PFSK-1 (cell line): ENCODE results near the gene SRGAP3.

Experiments used
- FOXP2 ChIP-seq: optimal IDR thresholded peaks from 2 replicates; pipeline ENCODE3; 2011; ENCODE audit warnings: borderline replicate concordance, control low read depth, inconsistent platforms; ENCODE audit not compliant: insufficient read depth; ENCODE audit errors: extremely low read length, extremely low read depth
- POLR2AphosphoS5 ChIP-seq: IDR thresholded peaks from 2 replicates; pipeline ENCODE4 v1.6.1; 2012; ENCODE audit warnings: low read depth, mild to moderate bottlenecking, control low read depth, low read length, moderate library complexity
- REST ChIP-seq, 2 experiments: IDR thresholded peaks; 2 replicates each; pipeline versions ENCODE4 v1.6.1 to v1.8.0; 2011 to 2012; ENCODE audit warnings: low read depth in 2 of 2, low read length in 2 of 2, control low read depth in 1 of 2, inconsistent platforms in 1 of 2, mild to moderate bottlenecking in 1 of 2, moderate library complexity in 1 of 2; ENCODE audit not compliant: insufficient read depth in 1 of 2
- SIN3A ChIP-seq: IDR thresholded peaks from 2 replicates; pipeline ENCODE4 v1.6.1; 2012; ENCODE audit warnings: mild to moderate bottlenecking, low read length, moderate library complexity, borderline replicate concordance; ENCODE audit not compliant: insufficient read depth
- TAF1 ChIP-seq: IDR thresholded peaks from 2 replicates; pipeline ENCODE4 v1.6.1; 2012; ENCODE audit warnings: low read length, control low read depth, borderline replicate concordance; ENCODE audit not compliant: insufficient read depth

DNA sequence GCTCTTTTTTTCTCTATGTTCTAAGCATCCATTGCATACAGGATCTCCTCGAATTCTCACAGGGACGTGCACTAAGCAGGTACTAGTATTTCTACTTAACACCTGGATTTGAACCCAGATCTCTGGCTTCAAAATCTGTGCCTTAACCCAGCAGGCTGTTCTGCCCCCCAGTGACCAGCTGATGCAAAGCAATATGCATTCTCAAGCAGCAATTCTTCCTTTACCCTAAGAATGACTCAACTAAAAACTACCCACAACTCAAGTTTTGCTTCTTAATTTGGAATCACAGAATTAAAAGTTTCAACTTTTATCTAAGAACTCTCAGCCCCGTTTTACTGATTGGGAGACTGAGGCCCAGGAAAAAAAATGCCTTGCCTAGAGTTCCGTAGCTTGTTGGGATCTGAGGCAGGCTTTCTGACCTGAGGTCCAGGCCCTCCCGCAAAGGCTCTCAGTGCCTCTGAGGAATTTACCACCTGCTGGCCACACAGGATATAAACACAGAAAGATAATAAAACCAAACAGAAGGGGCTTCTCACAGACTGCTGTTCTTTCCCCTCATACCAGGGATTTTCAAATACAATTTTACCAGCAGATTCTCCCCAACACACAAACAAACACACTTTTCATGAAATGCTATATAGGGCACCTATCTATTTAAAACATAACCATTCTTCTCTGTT, 170.7 kb downstream of the SRGAP3 start:
- TF ChIP-seq POLR2AphosphoS5 = no peak
- no peak for TF ChIP-seq FOXP2
- no peak for TF ChIP-seq SIN3A
- TF ChIP-seq TAF1 = no peak
- no peak for TF ChIP-seq REST (IDR thresholded peaks at IDR 0.05; ENCODE audit: insufficient read depth in 1 of 2, low read depth in 2 of 2, low read length in 2 of 2)
